Osteocyte (in vitro differentiated cells): ENCODE results near the gene TBCD. TPM values are rescaled to one million over a fixed set of nuclear protein-coding genes. Genes with fewer than 3 reads are reported as not detected.

ENCODE experiments used
- DNase-seq: peaks from one replicate; pipeline ENCODE4 v3.0.0; 2021; ENCODE audit warnings: mixed read lengths; ENCODE audit not compliant: unreplicated experiment; ENCODE audit errors: extremely low spot score
- H3K27ac Mint-ChIP-seq: one replicate; pipeline ENCODE4 v1.8.0; 2021; ENCODE audit warnings: mild to moderate bottlenecking, mixed read lengths; ENCODE audit not compliant: unreplicated experiment
- H3K27me3 Mint-ChIP-seq: one replicate; pipeline ENCODE4 v1.8.0; 2021; ENCODE audit warnings: mixed read lengths; ENCODE audit not compliant: unreplicated experiment
- H3K36me3 Mint-ChIP-seq: one replicate; pipeline ENCODE4 v1.8.0; 2021; ENCODE audit warnings: mixed read lengths; ENCODE audit not compliant: unreplicated experiment
- H3K4me1 Mint-ChIP-seq: one replicate; pipeline ENCODE4 v1.8.0; 2021; ENCODE audit warnings: mixed read lengths; ENCODE audit not compliant: unreplicated experiment
- H3K4me3 Mint-ChIP-seq: one replicate; pipeline ENCODE4 v1.8.0; 2021; ENCODE audit warnings: mild to moderate bottlenecking, moderate library complexity, mixed read lengths; ENCODE audit not compliant: unreplicated experiment
- H3K9me3 Mint-ChIP-seq: one replicate; pipeline ENCODE4 v1.8.0; 2021; ENCODE audit warnings: mixed read lengths; ENCODE audit not compliant: unreplicated experiment
- CTCF ChIP-seq: fragments of 200-600 bp; sonication (generic); IDR thresholded peaks from 2 replicates; pipeline ENCODE4 v1.5.0; 2021; ENCODE audit warnings: antibody characterized with exemption, mild to moderate bottlenecking, moderate library complexity
- total RNA-seq: library from RNA; stranded (reverse); gene quantifications from 2 replicates; pipeline ENCODE4 v1.2.1, GENCODE V29; 2021

Gene TBCD
- total RNA-seq, 1 donor from 2014 or later = 74.0 TPM

DNA sequence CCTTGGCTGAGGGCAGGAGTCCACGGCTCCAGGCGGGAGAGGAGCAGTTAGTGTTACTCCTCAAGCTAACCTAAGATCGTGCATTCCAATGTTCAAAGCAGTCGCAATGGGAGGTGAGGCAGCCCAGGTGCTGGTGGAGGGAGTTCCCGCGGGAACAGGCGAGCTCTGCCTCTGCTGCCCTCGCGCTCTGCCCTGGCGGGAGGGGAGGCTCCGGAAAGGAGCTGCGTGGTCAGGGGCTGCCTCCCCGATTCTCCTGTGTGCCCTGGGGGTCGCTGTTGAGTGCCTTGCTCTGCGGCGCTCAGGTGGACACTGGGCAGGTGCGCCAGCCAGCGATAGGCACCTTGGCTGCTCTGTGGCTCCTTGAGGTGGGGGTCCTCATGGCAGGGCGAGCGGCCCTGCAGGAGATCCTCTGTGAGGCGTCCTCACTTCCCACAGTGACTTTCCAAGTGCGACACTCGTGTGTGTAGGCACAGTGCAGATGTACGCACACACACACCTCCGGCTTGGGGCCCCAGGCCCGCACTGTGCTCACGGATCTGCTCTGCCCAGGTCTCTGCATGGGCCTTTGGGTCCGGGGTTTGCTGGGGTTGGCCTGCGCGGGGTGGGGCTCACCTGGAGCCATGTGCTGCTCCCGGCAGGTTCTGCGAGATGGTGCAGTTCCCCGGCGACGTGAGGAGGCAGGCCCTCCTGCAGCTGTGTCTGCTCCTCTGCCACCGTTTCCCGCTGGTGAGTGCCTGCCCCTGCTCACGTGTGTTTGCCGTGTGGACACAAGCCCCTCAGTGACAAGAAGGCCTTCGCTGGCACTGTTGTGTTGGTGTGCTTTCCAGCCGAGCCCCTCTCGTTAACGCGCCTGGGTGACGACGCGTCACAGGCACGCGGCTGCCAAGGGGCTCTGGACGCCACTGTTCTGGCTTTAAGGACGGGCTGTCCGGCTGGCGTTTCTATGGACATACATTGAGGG lies 185.8 kb downstream of the TBCD start:
- Mint-ChIP-seq H3K36me3 (peaks cover 21% of the 10 kb centered on the region), H3K27me3 (no peaks in the 10 kb centered on the region), H3K4me1 (no peaks in the 10 kb centered on the region), H3K9me3 (no peaks in the 10 kb centered on the region), H3K27ac (no peak overlapping the region), H3K4me3 (no peak overlapping the region)
- no peak for TF ChIP-seq CTCF
- no peak for DNase-seq

DNA sequence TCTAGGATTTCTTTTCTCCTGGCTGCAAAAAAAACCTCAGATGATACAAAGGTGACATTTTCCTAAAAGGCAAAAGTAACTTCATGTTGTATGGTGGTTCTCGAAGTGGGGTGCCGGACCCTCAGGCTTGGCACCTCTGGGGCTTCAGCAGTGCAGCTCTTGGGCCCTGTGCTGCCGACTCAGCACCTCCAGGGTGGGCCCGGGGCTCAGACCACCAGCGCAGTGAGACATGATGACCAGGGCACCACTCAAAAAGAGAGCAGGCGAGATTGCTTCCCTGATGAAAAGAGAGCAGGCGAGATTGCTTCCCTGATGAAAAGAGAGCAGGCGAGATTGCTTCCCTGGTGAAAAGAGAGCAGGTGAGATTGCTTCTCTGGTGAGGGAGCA lies 186.6 kb downstream of the TBCD start:
- DNase-seq = no peak
- Mint-ChIP-seq H3K4me3 (no peak overlapping the region), H3K27me3 (no peaks in the 10 kb centered on the region), H3K9me3 (no peaks in the 10 kb centered on the region), H3K36me3 (peaks cover 26% of the 10 kb centered on the region), H3K4me1 (no peaks in the 10 kb centered on the region), H3K27ac (no peak overlapping the region)
- TF ChIP-seq CTCF = no peak

- no peak for DNase-seq
- no peak overlapping the region for H3K27ac Mint-ChIP-seq
- no peak for TF ChIP-seq CTCF
- no peaks in the 10 kb centered on the region for H3K4me1 Mint-ChIP-seq
- H3K4me3 Mint-ChIP-seq = no peak overlapping the region
- H3K27me3 Mint-ChIP-seq = no peaks in the 10 kb centered on the region
- H3K36me3 Mint-ChIP-seq = peaks cover 32% of the 10 kb centered on the region
- H3K9me3 Mint-ChIP-seq = peaks cover 4% of the 10 kb centered on the region
These were observed 187.2 kb downstream of the TBCD start for GRCh38 chr17:82938873-82939620.

DNA sequence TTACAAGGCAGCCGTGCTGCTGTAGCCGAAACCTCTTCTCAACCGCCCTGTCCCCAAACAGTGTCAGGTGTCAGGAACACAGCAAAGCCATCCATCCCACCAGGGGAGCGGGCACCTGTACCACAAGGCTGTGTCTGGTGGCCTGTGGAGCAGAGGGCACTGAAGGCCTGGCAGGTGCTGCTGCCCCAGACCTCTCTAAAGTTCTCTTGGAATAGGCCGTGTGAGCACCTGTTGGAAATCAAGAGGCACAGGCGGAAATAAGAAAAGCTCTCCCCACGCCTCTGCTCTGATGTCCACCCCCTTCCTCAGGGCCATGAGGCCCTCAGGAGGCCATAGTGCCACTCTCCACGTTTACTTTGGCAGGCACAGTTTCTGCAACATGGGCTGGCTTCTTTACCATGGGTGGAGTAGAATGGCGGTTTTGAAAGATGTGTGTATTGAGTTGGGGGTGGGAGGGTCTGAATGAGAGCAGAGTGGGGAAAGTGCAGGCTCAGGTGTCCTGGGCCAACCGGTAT lies 187.8 kb downstream of the TBCD start:
- H3K36me3 Mint-ChIP-seq = peaks cover 38% of the 10 kb centered on the region
- peaks cover 9% of the 10 kb centered on the region for H3K9me3 Mint-ChIP-seq
- no peaks in the 10 kb centered on the region for H3K4me1 Mint-ChIP-seq
- H3K27me3 Mint-ChIP-seq = no peaks in the 10 kb centered on the region
- H3K27ac Mint-ChIP-seq = no peak overlapping the region
- no peak for TF ChIP-seq CTCF
- no peak overlapping the region for H3K4me3 Mint-ChIP-seq
- DNase-seq = no peak
